HCT116 (cell line): ENCODE measurements around the gene PRDX2. TPM values are rescaled to one million over a fixed set of nuclear protein-coding genes. Genes with fewer than 3 reads are reported as not detected.

Experiments
- ATAC-seq: fragments of 200-7000 bp; cut with Tn5 transposase; 2 replicates; pipeline ENCODE4 v1.9.1; 2020; ENCODE audit warnings: mild to moderate bottlenecking, moderate library complexity
- BruUV-seq: library from RNA; stranded (reverse); fragments of 400-500 nt; replicated peaks from 2 replicates; lab custom pipeline; 2021; lab: Mats Ljungman, UMichigan
- CTCF ChIA-PET: fragments of 300-600 bp; sonication (Branson Sonifier 250); formaldehyde crosslinking; loops from one replicate; lab custom pipeline; 2021; ENCODE audit warnings: antibody characterized with exemption; lab: Charles Lee
- POLR2A ChIA-PET: fragments of 300-600, 350-600 bp; sonication (Branson Sonifier 250); formaldehyde crosslinking; loops from one replicate; lab custom pipeline; 2021; ENCODE audit warnings: antibody characterized with exemption; lab: Charles Lee
- RAD21 ChIA-PET, 2 experiments: fragments of 300-600 bp; sonication (Branson Sonifier 250); formaldehyde crosslinking; loops; one replicate each; lab custom pipeline; 2023; ENCODE audit warnings: low total read pairs in 2 of 2; ENCODE audit not compliant: uncharacterized antibody in 2 of 2, unreplicated experiment in 2 of 2, low non-redundant PET in 1 of 2; lab: Charles Lee
- DNase-seq: peaks from one replicate; pipeline ENCODE4 v3.0.0-alpha.2; 2010; ENCODE audit warnings: low read depth, low spot score
- H2AFZ ChIP-seq: fragments of 200-600 bp; shearing (Covaris generic), sonication (generic); 2 replicates; pipeline ENCODE4 v1.6.1; 2017; ENCODE audit warnings: low read depth, mixed run types, mixed read lengths, antibody characterized with exemption, low read length; ENCODE audit not compliant: poor library complexity, severe bottlenecking
- H3K27ac ChIP-seq: 2 replicates; pipeline ENCODE4 v1.5.1; 2012; ENCODE audit warnings: low read depth, low read length
- H3K27me3 ChIP-seq: fragments of 200-600 bp; sonication (generic); 2 replicates; pipeline ENCODE4 v1.6.1; 2016; ENCODE audit warnings: mixed run types, low read length, mixed read lengths; ENCODE audit not compliant: insufficient read depth
- H3K36me3 ChIP-seq, 2 experiments: fragments of 200-500 bp in 1 of 2; fragments of 200-600 bp in 1 of 2; sonication (Bioruptor generic) in 1 of 2; sonication (generic) in 1 of 2; 2 replicates each; pipeline versions ENCODE4 v1.5.1 to v1.6.1; 2014 to 2016; ENCODE audit warnings: low read length in 2 of 2, inconsistent platforms in 1 of 2, mixed read lengths in 1 of 2, mixed run types in 1 of 2; ENCODE audit not compliant: insufficient read depth in 2 of 2, control insufficient read depth in 1 of 2
- H3K4me1 ChIP-seq, 2 experiments: fragments of 200-600 bp in 1 of 2; sonication (generic) in 1 of 2; 2 replicates each; pipeline versions ENCODE4 v1.5.1 to v1.6.1; 2012 to 2017; ENCODE audit warnings: low read length in 2 of 2, inconsistent platforms in 1 of 2, mild to moderate bottlenecking in 1 of 2, mixed read lengths in 1 of 2, mixed run types in 1 of 2, moderate library complexity in 1 of 2; ENCODE audit not compliant: insufficient read depth in 2 of 2, control insufficient read depth in 1 of 2
- H3K4me2 ChIP-seq: fragments of 200-600 bp; sonication (generic); 2 replicates; pipeline ENCODE4 v1.6.1; 2017; ENCODE audit warnings: mixed run types, low read length, mixed read lengths
- H3K4me3 ChIP-seq, 2 experiments: fragments of 200-600 bp in 1 of 2; sonication (generic) in 1 of 2; replicated peaks in 1 of 2; 2 replicates each; pipeline ENCODE4 v1.5.1; 2011 to 2016; ENCODE audit warnings: low read length in 2 of 2, control low read depth in 1 of 2, low read depth in 1 of 2, mild to moderate bottlenecking in 1 of 2, mixed read lengths in 1 of 2, mixed run types in 1 of 2
- H3K79me2 ChIP-seq: fragments of 200-600 bp; sonication (generic); 2 replicates; pipeline ENCODE4 v1.6.1; 2017; ENCODE audit warnings: mild to moderate bottlenecking, mixed run types, low read length, moderate library complexity, mixed read lengths; ENCODE audit not compliant: insufficient read depth
- H3K9ac ChIP-seq: fragments of 200-600 bp; sonication (generic); 2 replicates; pipeline ENCODE4 v1.6.1; 2016; ENCODE audit warnings: low read length, mixed read lengths
- H3K9me2 ChIP-seq: fragments of 200-600 bp; sonication (generic), shearing (Covaris generic); 2 replicates; pipeline ENCODE4 v1.6.1; 2017; ENCODE audit warnings: mixed run types, mild to moderate bottlenecking, moderate library complexity; ENCODE audit not compliant: insufficient read depth
- H3K9me3 ChIP-seq, 2 experiments: fragments of 200-500 bp in 1 of 2; fragments of 200-600 bp in 1 of 2; sonication (Bioruptor generic) in 1 of 2; sonication (generic) in 1 of 2; 2 replicates each; pipeline ENCODE4 v1.6.1; 2014 to 2017; ENCODE audit warnings: low read length in 2 of 2, mixed read lengths in 2 of 2, inconsistent platforms in 1 of 2, low read depth in 1 of 2, mild to moderate bottlenecking in 1 of 2, mixed run types in 1 of 2, moderate library complexity in 1 of 2; ENCODE audit not compliant: control insufficient read depth in 1 of 2, insufficient read depth in 1 of 2
- H4K20me1 ChIP-seq: fragments of 200-600 bp; sonication (generic), shearing (Covaris generic); 2 replicates; pipeline ENCODE4 v1.6.1; 2017; ENCODE audit warnings: mixed run types, mild to moderate bottlenecking, moderate library complexity; ENCODE audit not compliant: insufficient read depth
- ATF3 ChIP-seq: IDR thresholded peaks from 2 replicates; pipeline ENCODE4 v1.6.1; 2012
- CBX3 ChIP-seq: IDR thresholded peaks from 2 replicates; pipeline ENCODE4 v1.6.1; 2012; ENCODE audit warnings: low read depth
- CEBPB ChIP-seq: IDR thresholded peaks from 2 replicates; pipeline ENCODE4 v1.6.1; 2012; ENCODE audit warnings: low read depth
- EZH2 ChIP-seq: fragments of 200-600 bp; sonication (generic); IDR thresholded peaks from 2 replicates; pipeline ENCODE4 v1.6.1; 2017; ENCODE audit warnings: antibody characterized with exemption, mixed run types
- EZH2phosphoT487 ChIP-seq: fragments of 200-600 bp; IDR thresholded peaks from 2 replicates; pipeline ENCODE4 v1.6.1; 2018; ENCODE audit warnings: antibody characterized with exemption, borderline replicate concordance
- FOSL1 ChIP-seq: IDR thresholded peaks from 2 replicates; pipeline ENCODE4 v1.6.1; 2012; ENCODE audit warnings: low read depth
- MAX ChIP-seq: IDR thresholded peaks from 2 replicates; pipeline ENCODE4 v1.6.1; 2012
- POLR2A ChIP-seq: IDR thresholded peaks from 2 replicates; pipeline ENCODE4 v1.7.0; 2011; ENCODE audit warnings: borderline replicate concordance; ENCODE audit not compliant: insufficient read depth, insufficient read length; ENCODE audit errors: extremely low read depth
- POLR2AphosphoS5 ChIP-seq: IDR thresholded peaks from 2 replicates; pipeline ENCODE4 v1.6.1; 2011; ENCODE audit warnings: mild to moderate bottlenecking, low read depth, low read length, moderate library complexity
- RAD21 ChIP-seq: IDR thresholded peaks from 2 replicates; pipeline ENCODE4 v1.6.1; 2012; ENCODE audit warnings: low read depth, mild to moderate bottlenecking
- REST ChIP-seq: IDR thresholded peaks from 2 replicates; pipeline ENCODE4 v1.6.1; 2012; ENCODE audit warnings: low read depth
- SIN3A ChIP-seq: IDR thresholded peaks from 2 replicates; pipeline ENCODE4 v1.6.1; 2012; ENCODE audit warnings: low read depth
- SP1 ChIP-seq: IDR thresholded peaks from 2 replicates; pipeline ENCODE4 v1.6.1; 2012; ENCODE audit warnings: low read depth
- SRF ChIP-seq: IDR thresholded peaks from 2 replicates; pipeline ENCODE4 v1.6.1; 2012; ENCODE audit warnings: low read depth
- TCF7L2 ChIP-seq: IDR thresholded peaks from 2 replicates; pipeline ENCODE4 v1.7.0; 2011; ENCODE audit warnings: borderline replicate concordance, inconsistent platforms; ENCODE audit not compliant: insufficient read depth, insufficient read length; ENCODE audit errors: extremely low read depth
- YY1 ChIP-seq: IDR thresholded peaks from 2 replicates; pipeline ENCODE4 v1.6.1; 2011; ENCODE audit warnings: low read length, low read depth, moderate library complexity, mild to moderate bottlenecking; ENCODE audit not compliant: insufficient replicate concordance; ENCODE audit errors: extremely low read depth
- ZFX ChIP-seq: fragments of 450-650 bp; IDR thresholded peaks from 2 replicates; pipeline ENCODE4 v1.6.1; 2017
- ZNF274 ChIP-seq: fragments of 200-500 bp; sonication (Bioruptor generic); IDR thresholded peaks from 2 replicates; pipeline ENCODE4 v1.6.1; 2014; ENCODE audit warnings: mild to moderate bottlenecking, low read depth, low read length, inconsistent platforms
- intact Hi-C: fragments of 100-400 bp; cut with micrococcal nuclease; formaldehyde crosslinking; loops from 2 replicates; pipeline ENCODE4 v1.10.0; 2022
- total RNA-seq: library from RNA; stranded (reverse); gene quantifications from one replicate; pipeline ENCODE4 v1.2.1, GENCODE V29; 2021; ENCODE audit not compliant: unreplicated experiment
- TF ChIP-seq, protein P1 (sequence below), 3 experiments: fragments of 200-600 bp in 1 of 3; sonication (generic) in 1 of 3; IDR thresholded peaks in 2 of 3; conservative IDR thresholded peaks in 1 of 3; 2 replicates each; pipeline ENCODE4 v1.5.1; 2012 to 2017; ENCODE audit warnings: low read depth in 2 of 3, low read length in 2 of 3, antibody characterized with exemption in 1 of 3, borderline replicate concordance in 1 of 3, control low read depth in 1 of 3, mild to moderate bottlenecking in 1 of 3, mixed read lengths in 1 of 3, mixed run types in 1 of 3, moderate library complexity in 1 of 3; ENCODE audit not compliant: insufficient read depth in 1 of 3

Gene PRDX2
- total RNA-seq, 1 experiment from 2014 or later = 387 TPM

GRCh38 chr19:12806242-12807081 is 4.9 kb upstream of the PRDX2 start, which contains the start of gene RNASEH2A:
Gene RNASEH2A, plus strand, starts transcription at chr19:12806584. Its CDS starts 90 bp downstream, at chr19:12806674.
- intact Hi-C loops = no loop called here
- CTCF ChIA-PET = interaction anchor here (0.9 to 2.4 kb wide), 5 partner anchors 9 to 46 kb away, joined by 3 to 12 read pairs (median 4); no protein-coding TSS in a partner anchor
- H3K27ac ChIP-seq = peak within 1 kb of the TSS; percentile 72

More at GRCh38 chr19:12806242-12807081, 4.9 kb upstream of the PRDX2 start, which contains the start of gene RNASEH2A:
- Histone ChIP-seq H2AFZ (peak within 1 kb of the TSS; percentile 76), H3K9me2 (no peaks in the 10 kb centered on the region), H3K79me2 (peaks cover 13% of the 10 kb centered on the region), H3K4me2 (peak within 1 kb of the TSS; percentile 94), H3K36me3 (peaks cover 4 to 7% of the 10 kb centered on the region in 2 experiments; a peak in 3 of 4 replicates), H4K20me1 (no peaks in the 10 kb centered on the region), H3K27me3 (no peaks in the 10 kb centered on the region), H3K4me3 (peak within 1 kb of the TSS; percentile 82 to 89), H3K9me3 (no peaks in the 10 kb centered on the region), H3K9ac (peak within 1 kb of the TSS; percentile 81), H3K4me1 (peaks cover 14 to 26% of the 10 kb centered on the region in 2 experiments; a peak in 3 of 4 replicates)
- TF ChIP-seq CBX3 (peak; percentile 59; the same call in 1 of the 2 replicates), POLR2AphosphoS5 (peak; percentile 85), ZFX (peak; percentile 76; the same call in 1 of the 2 replicates), FOSL1 (no peak), ZNF274 (no peak), CEBPB (no peak), ATF3 (no peak), MAX (peak; percentile 95), SIN3A (peak; percentile 96), SP1 (peak; percentile 67), REST (no peak), YY1 (peak; percentile 86), RAD21 (no peak), EZH2phosphoT487 (no peak), SRF (no peak; the same call in 1 of the 2 replicates), EZH2 (no peak), TCF7L2 (peak; percentile 11), POLR2A (peak; percentile 83)
- TF ChIP-seq, protein P1, sequence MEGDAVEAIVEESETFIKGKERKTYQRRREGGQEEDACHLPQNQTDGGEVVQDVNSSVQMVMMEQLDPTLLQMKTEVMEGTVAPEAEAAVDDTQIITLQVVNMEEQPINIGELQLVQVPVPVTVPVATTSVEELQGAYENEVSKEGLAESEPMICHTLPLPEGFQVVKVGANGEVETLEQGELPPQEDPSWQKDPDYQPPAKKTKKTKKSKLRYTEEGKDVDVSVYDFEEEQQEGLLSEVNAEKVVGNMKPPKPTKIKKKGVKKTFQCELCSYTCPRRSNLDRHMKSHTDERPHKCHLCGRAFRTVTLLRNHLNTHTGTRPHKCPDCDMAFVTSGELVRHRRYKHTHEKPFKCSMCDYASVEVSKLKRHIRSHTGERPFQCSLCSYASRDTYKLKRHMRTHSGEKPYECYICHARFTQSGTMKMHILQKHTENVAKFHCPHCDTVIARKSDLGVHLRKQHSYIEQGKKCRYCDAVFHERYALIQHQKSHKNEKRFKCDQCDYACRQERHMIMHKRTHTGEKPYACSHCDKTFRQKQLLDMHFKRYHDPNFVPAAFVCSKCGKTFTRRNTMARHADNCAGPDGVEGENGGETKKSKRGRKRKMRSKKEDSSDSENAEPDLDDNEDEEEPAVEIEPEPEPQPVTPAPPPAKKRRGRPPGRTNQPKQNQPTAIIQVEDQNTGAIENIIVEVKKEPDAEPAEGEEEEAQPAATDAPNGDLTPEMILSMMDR (IDR thresholded peaks at IDR 0.05 in 2 of 3, conservative IDR thresholded peaks at IDR 0.05 in 1 of 3; ENCODE audit: borderline replicate concordance in 1 of 3, insufficient read depth in 1 of 3, low read depth in 2 of 3, low read length in 2 of 3) = no peak
- DNase-seq = peak; percentile 71
- no TSS peak for BruUV-seq
- RAD21 ChIA-PET = no interaction called here
- peak; percentile 86 for ATAC-seq
- POLR2A ChIA-PET = interaction anchor here (0.8 to 1.8 kb wide), 4 partner anchors 14 to 49 kb away, joined by 3 to 12 read pairs (median 5); partner anchors contain the start of genes JUNB and RTBDN
